ENCODE measurements around the gene RNF223. TPM values are rescaled to one million over a fixed set of nuclear protein-coding genes. Genes with fewer than 3 reads are reported as not detected.

The RNF223 gene
- polyA plus RNA-seq, 1 donor (not counting 4 experiments of a cell fraction or from before 2014, with no cell fraction given) = 0.22 TPM

- no peak for FAIRE-seq
- Histone ChIP-seq H3K4me1 (ENCODE audit: control insufficient read depth, extremely low read depth, insufficient read depth, low read length) (peaks cover 7% of the 10 kb centered on the region), H3K79me2 (ENCODE audit: control insufficient read depth, insufficient read depth, low read length) (no peaks in the 10 kb centered on the region), H3K9me1 (ENCODE audit: control insufficient read depth, extremely low read depth, insufficient read depth, low read length) (no peaks in the 10 kb centered on the region), H2AFZ (ENCODE audit: control insufficient read depth, low read length) (no peak overlapping the region), H3K27me3 (ENCODE audit: control insufficient read depth, extremely low read depth, insufficient read depth, low read length) (peaks cover 14% of the 10 kb centered on the region), H3K9ac (ENCODE audit: control insufficient read depth, extremely low read depth, insufficient read depth, low read length) (no peak overlapping the region), H3K9me3 (ENCODE audit: control insufficient read depth, low read depth, low read length) (no peaks in the 10 kb centered on the region), H4K20me1 (ENCODE audit: control insufficient read depth, extremely low read depth, insufficient read depth, low read length) (peaks cover 28% of the 10 kb centered on the region), H3K4me3 (ENCODE audit: control insufficient read depth in 2 of 3, extremely low read depth in 1 of 3, insufficient read depth in 2 of 3, low read depth in 1 of 3, low read length in 3 of 3) (no peak overlapping the region), H3K27ac (ENCODE audit: control insufficient read depth, insufficient read depth, low read length) (no peak overlapping the region), H3K4me2 (ENCODE audit: control insufficient read depth, extremely low read depth, insufficient read depth, low read depth, low read length) (no peak overlapping the region), H3K36me3 (ENCODE audit: control insufficient read depth in 2 of 2, extremely low read depth in 1 of 2, insufficient read depth in 2 of 2, low read length in 2 of 2) (peaks cover 28 to 34% of the 10 kb centered on the region in 2 experiments)
- DNase-seq (ENCODE audit: low read depth, low spot score) = no peak
- dilution Hi-C loops (cut with MboI; ENCODE audit: extremely low pct_ligation_motif_present, low sequenced_read_pairs) = no loop called here
- TF ChIP-seq CTCF (optimal IDR thresholded peaks at IDR 0.05 in 1 of 3, IDR thresholded peaks at IDR 0.05 in 1 of 3, conservative IDR thresholded peaks at IDR 0.05 in 1 of 3; ENCODE audit: extremely low read depth in 1 of 3, insufficient read depth in 2 of 3, low read length in 3 of 3) = no peak
- TF ChIP-seq EZH2 (IDR thresholded peaks at IDR 0.05; ENCODE audit: low read length) = no peak
Measured at GRCh38 chr1:1055841-1056736, 18.0 kb downstream of the RNF223 start.

GRCh38 chr1:1054971-1055370 lies 19.1 kb downstream of the RNF223 start:
- no peak overlapping the region for H3K9ac ChIP-seq (ENCODE audit: control insufficient read depth, extremely low read depth, insufficient read depth, low read length)
- FAIRE-seq (no peak), DNase-seq (ENCODE audit: low read depth, low spot score) (no peak)
- TF ChIP-seq EZH2 (IDR thresholded peaks at IDR 0.05; ENCODE audit: low read length) (no peak), CTCF (optimal IDR thresholded peaks at IDR 0.05 in 1 of 3, IDR thresholded peaks at IDR 0.05 in 1 of 3, conservative IDR thresholded peaks at IDR 0.05 in 1 of 3; ENCODE audit: extremely low read depth in 1 of 3, insufficient read depth in 2 of 3, low read length in 3 of 3) (no peak)
- H3K27ac ChIP-seq (ENCODE audit: control insufficient read depth, insufficient read depth, low read length) = no peak overlapping the region
- no peaks in the 10 kb centered on the region for H3K9me1 ChIP-seq (ENCODE audit: control insufficient read depth, extremely low read depth, insufficient read depth, low read length)
- no peak overlapping the region for H3K4me2 ChIP-seq (ENCODE audit: control insufficient read depth, extremely low read depth, insufficient read depth, low read depth, low read length)
- peaks cover 6% of the 10 kb centered on the region for H3K4me1 ChIP-seq (ENCODE audit: control insufficient read depth, extremely low read depth, insufficient read depth, low read length)
- peaks cover 3% of the 10 kb centered on the region for H3K27me3 ChIP-seq (ENCODE audit: control insufficient read depth, extremely low read depth, insufficient read depth, low read length)
- no peak overlapping the region for H3K4me3 ChIP-seq (ENCODE audit: control insufficient read depth in 2 of 3, extremely low read depth in 1 of 3, insufficient read depth in 2 of 3, low read depth in 1 of 3, low read length in 3 of 3)
- H3K36me3 ChIP-seq (ENCODE audit: control insufficient read depth in 2 of 2, extremely low read depth in 1 of 2, insufficient read depth in 2 of 2, low read length in 2 of 2) = peaks cover 33 to 37% of the 10 kb centered on the region in 2 experiments
- dilution Hi-C loops (cut with MboI; ENCODE audit: extremely low pct_ligation_motif_present, low sequenced_read_pairs) = no loop called here
- H3K79me2 ChIP-seq (ENCODE audit: control insufficient read depth, insufficient read depth, low read length) = no peaks in the 10 kb centered on the region
- peaks cover 28% of the 10 kb centered on the region for H4K20me1 ChIP-seq (ENCODE audit: control insufficient read depth, extremely low read depth, insufficient read depth, low read length)
- no peak overlapping the region for H2AFZ ChIP-seq (ENCODE audit: control insufficient read depth, low read length)
- no peaks in the 10 kb centered on the region for H3K9me3 ChIP-seq (ENCODE audit: control insufficient read depth, low read depth, low read length)
